Lower lobe of right lung (tissue), 2 donors: ENCODE results near the gene VPS37B. TPM values are rescaled to one million over a fixed set of nuclear protein-coding genes. Genes with fewer than 3 reads are reported as not detected.
A peak's percentile ranks its signal among the peaks of the same experiment; 100 is the strongest.
"Not testable (repeated sequence)": the region's sequence is repeated elsewhere in the genome, so short reads cannot be mapped to it uniquely, and the experiment has no call there.

Source experiments
- ATAC-seq, 2 donors: fragments of 200-7000 bp; cut with Tn5 transposase; one replicate each; pipeline ENCODE4 v1.9.1; 2020 to 2022; ENCODE audit warnings: mild to moderate bottlenecking in 2 of 2, moderate library complexity in 2 of 2
- DNase-seq: peaks from one replicate; pipeline ENCODE4 v3.0.0-alpha.2; 2020
- H3K27ac ChIP-seq: fragments of 200-600 bp; one replicate; pipeline ENCODE4 v1.8.0; 2022
- H3K27me3 ChIP-seq: fragments of 200-600 bp; one replicate; pipeline ENCODE4 v1.8.0; 2022; ENCODE audit warnings: low read depth
- H3K36me3 ChIP-seq: fragments of 200-600 bp; one replicate; pipeline ENCODE4 v1.8.0; 2022; ENCODE audit warnings: mild to moderate bottlenecking
- H3K4me1 ChIP-seq: fragments of 200-600 bp; one replicate; pipeline ENCODE4 v1.8.0; 2022
- H3K4me3 ChIP-seq: fragments of 200-600 bp; one replicate; pipeline ENCODE4 v1.8.0; 2022; ENCODE audit warnings: mild to moderate bottlenecking
- H3K9me3 ChIP-seq: fragments of 200-600 bp; one replicate; pipeline ENCODE4 v1.8.0; 2022
- CTCF ChIP-seq: fragments of 200-600 bp; IDR thresholded peaks from one replicate; pipeline ENCODE4 v1.8.0; 2022; ENCODE audit warnings: antibody characterized with exemption, mild to moderate bottlenecking
- intact Hi-C: fragments of 100-400 bp; cut with DNase I; formaldehyde crosslinking; loops from one replicate; pipeline ENCODE4 v1.11.0; 2022
- total RNA-seq: library from RNA; stranded (reverse); fragmentation: NEBNext Ultra II Directional; extraction: Animal tissue kit (Norgen Biotek cat#: 25700); gene quantifications from one replicate; pipeline ENCODE4 v1.2.1, GENCODE V29; 2021
- donor health status: DM: no; HTN: yes; CAD: no; lungs with severe emphysema.

Gene VPS37B
- total RNA-seq, 1 donor from 2014 or later = 34.5 TPM

- no peak for TF ChIP-seq CTCF
- Histone ChIP-seq H3K4me1 (peaks cover 89% of the 10 kb centered on the region), H3K36me3 (no peaks in the 10 kb centered on the region), H3K27ac (peak overlapping the region; percentile 47), H3K9me3 (no peaks in the 10 kb centered on the region), H3K4me3 (no peak overlapping the region), H3K27me3 (no peaks in the 10 kb centered on the region)
- no peak for DNase-seq
- intact Hi-C loops = no loop called here
- no peak for ATAC-seq
These were observed 12.9 kb downstream of the VPS37B start for GRCh38 chr12:122882908-122883558.

GRCh38 chr12:122880668-122881067 lies 15.3 kb downstream of the VPS37B start:
- H3K4me1 ChIP-seq = peaks cover 89% of the 10 kb centered on the region
- H3K27me3 ChIP-seq = no peaks in the 10 kb centered on the region
- peak overlapping the region; percentile 38 for H3K27ac ChIP-seq
- no peak overlapping the region for H3K4me3 ChIP-seq
- no peaks in the 10 kb centered on the region for H3K36me3 ChIP-seq
- DNase-seq = no peak
- intact Hi-C loops = no loop called here
- H3K9me3 ChIP-seq = no peaks in the 10 kb centered on the region
- ATAC-seq = peak; percentile 58 to 62
- peak; percentile 37 for TF ChIP-seq CTCF

GRCh38 chr12:122880155-122880667 lies 15.7 kb downstream of the VPS37B start:
- peak in 1 of 2 donors; percentile 3 for ATAC-seq
- Histone ChIP-seq H3K27ac (peak overlapping the region; percentile 20), H3K36me3 (no peaks in the 10 kb centered on the region), H3K4me3 (no peak overlapping the region), H3K27me3 (no peaks in the 10 kb centered on the region), H3K9me3 (no peaks in the 10 kb centered on the region), H3K4me1 (peaks cover 94% of the 10 kb centered on the region)
- intact Hi-C loops = no loop called here
- no peak for TF ChIP-seq CTCF
- no peak for DNase-seq

GRCh38 chr12:122878780-122879612 lies 16.9 kb downstream of the VPS37B start:
- ATAC-seq = peak in 1 of 2 donors; percentile 9
- H3K27me3 ChIP-seq = no peaks in the 10 kb centered on the region
- no peak overlapping the region for H3K4me3 ChIP-seq
- intact Hi-C loops = no loop called here
- DNase-seq = no peak
- peak overlapping the region; percentile 7 for H3K27ac ChIP-seq
- H3K36me3 ChIP-seq = no peaks in the 10 kb centered on the region
- no peaks in the 10 kb centered on the region for H3K9me3 ChIP-seq
- peaks cover 94% of the 10 kb centered on the region for H3K4me1 ChIP-seq
- TF ChIP-seq CTCF = no peak

- Histone ChIP-seq H3K36me3 (no peaks in the 10 kb centered on the region), H3K4me3 (no peak overlapping the region), H3K4me1 (peaks cover 95% of the 10 kb centered on the region), H3K27me3 (no peaks in the 10 kb centered on the region), H3K9me3 (no peaks in the 10 kb centered on the region), H3K27ac (no peak overlapping the region)
- intact Hi-C loops = no loop called here
- no peak for DNase-seq
- no peak for ATAC-seq
- TF ChIP-seq CTCF = no peak
These were observed 19.2 kb downstream of the VPS37B start for GRCh38 chr12:122876731-122877130.

GRCh38 chr12:122876281-122876680 lies 19.6 kb downstream of the VPS37B start:
- H3K4me1 ChIP-seq = peaks cover 95% of the 10 kb centered on the region
- H3K27ac ChIP-seq, H3K36me3 ChIP-seq, H3K27me3 ChIP-seq, H3K9me3 ChIP-seq, DNase-seq, H3K4me3 ChIP-seq, ATAC-seq, intact Hi-C loops: not testable (repeated sequence)
